Right cardiac atrium (tissue), 5 donors: ENCODE results near the gene KCNAB2. TPM values are rescaled to one million over a fixed set of nuclear protein-coding genes. Genes with fewer than 3 reads are reported as not detected.

Source experiments
- ATAC-seq, 2 donors: fragments of 200-7000 bp; cut with Tn5 transposase; one replicate each; pipeline versions ENCODE4 v1.8.0 to v1.9.1; 2020; ENCODE audit warnings: moderate library complexity in 2 of 2, mild to moderate bottlenecking in 1 of 2
- DNase-seq, 3 donors: peaks; one replicate each; pipeline ENCODE4 v3.0.0-alpha.2; 2020
- H3K27ac ChIP-seq: one replicate; pipeline ENCODE4 v1.5.1; 2013; ENCODE audit warnings: mild to moderate bottlenecking, low read length, control low read depth, moderate library complexity
- H3K27me3 ChIP-seq: one replicate; pipeline ENCODE4 v1.6.1; 2013; ENCODE audit not compliant: control insufficient read depth, insufficient read depth
- H3K4me1 ChIP-seq: one replicate; pipeline ENCODE4 v1.6.1; 2013; ENCODE audit warnings: low read length; ENCODE audit not compliant: control insufficient read depth, insufficient read depth
- H3K4me3 ChIP-seq: one replicate; pipeline ENCODE4 v1.5.1; 2013; ENCODE audit warnings: low read length, control low read depth
- H3K9me3 ChIP-seq: one replicate; pipeline ENCODE4 v1.6.1; 2013; ENCODE audit warnings: low read length; ENCODE audit not compliant: control insufficient read depth
- WGBS: extraction: QIAGEN DNeasy Blood & Tissue Kit; methylation state at CpG from one replicate; pipeline ENCODE4 v1.1.7; 2013; 5-methylcytosine and 5-hydroxymethylcytosine counted together
- intact Hi-C, 4 donors: fragments of 100-400 bp; cut with DNase I; formaldehyde crosslinking; loops; one replicate each; pipeline versions ENCODE4 v1.11.0 to v1.14.0; 2022 to 2023
- polyA plus RNA-seq: library from polyadenylated mRNA; stranded (reverse); fragments of 200-250 nt; gene quantifications from one replicate; pipeline ENCODE4 v1.2.3, GENCODE V29; 2013
- total RNA-seq, 4 donors: library from RNA; stranded (reverse); fragmentation: NEBNext Ultra II Directional; extraction: Animal tissue kit (Norgen Biotek cat#: 25700); gene quantifications; one replicate each; pipeline ENCODE4 v1.2.1, GENCODE V29; 2021
- donor health status: healthy with polysubstance abuse.
- donor health status: DM: no; HTN: yes; CAD: no.
- donor health status: DM: no; HTN: no; CAD: no.
- donor health status: DM: no; HTN: yes; CAD: no; lungs with severe emphysema.
- donor health status: DM: yes; HTN: yes; CAD: no.

The KCNAB2 gene
- total and polyA plus RNA-seq, 5 donors = 12.6 to 25.6 (median 15.8) TPM

- no peaks in the 10 kb centered on the region for H3K27me3 ChIP-seq
- H3K9me3 ChIP-seq = no peaks in the 10 kb centered on the region
- WGBS = 84% methylated on average over 24 of the region's 24 CpGs
- no peak overlapping the region for H3K4me3 ChIP-seq
- DNase-seq = peak in 1 of 3 donors; percentile 41
- H3K4me1 ChIP-seq = no peaks in the 10 kb centered on the region
- no peak for ATAC-seq
- intact Hi-C loops = no loop called here
- H3K27ac ChIP-seq = no peak overlapping the region
Observed at GRCh38 chr1:6145864-6146410, 100.2 kb downstream of the KCNAB2 start.

GRCh38 chr1:6148497-6149241 lies 103.0 kb downstream of the KCNAB2 start:
- H3K4me1 ChIP-seq = no peaks in the 10 kb centered on the region
- H3K9me3 ChIP-seq = no peaks in the 10 kb centered on the region
- no peak overlapping the region for H3K27ac ChIP-seq
- ATAC-seq = peak; percentile 40 to 79
- DNase-seq = peak; percentile 35 to 72 (median 47)
- H3K4me3 ChIP-seq = no peak overlapping the region
- 5% methylated on average over 53 of the region's 53 CpGs for WGBS
- H3K27me3 ChIP-seq = no peaks in the 10 kb centered on the region
- intact Hi-C loops = no loop called here

GRCh38 chr1:6149597-6149996 lies 103.9 kb downstream of the KCNAB2 start:
- ATAC-seq (no peak), DNase-seq (no peak)
- H3K27me3 ChIP-seq = no peaks in the 10 kb centered on the region
- no peak overlapping the region for H3K4me3 ChIP-seq
- 93% methylated on average over 1 of the region's 1 CpG for WGBS
- no peaks in the 10 kb centered on the region for H3K4me1 ChIP-seq
- H3K9me3 ChIP-seq = no peaks in the 10 kb centered on the region
- H3K27ac ChIP-seq = no peak overlapping the region
- intact Hi-C loops = no loop called here

- Histone ChIP-seq H3K4me1 (no peaks in the 10 kb centered on the region), H3K27ac (no peak overlapping the region), H3K4me3 (no peak overlapping the region), H3K9me3 (no peaks in the 10 kb centered on the region), H3K27me3 (no peaks in the 10 kb centered on the region)
- peak in 1 of 3 donors; percentile 0 for DNase-seq
- ATAC-seq = no peak
- WGBS = 90% methylated on average over 11 of the region's 11 CpGs
- intact Hi-C loops = no loop called here
Observed at GRCh38 chr1:6150006-6150938, 104.6 kb downstream of the KCNAB2 start.

Other genes with a start within 250 kb of the KCNAB2 start
- gene NPHP4, start 53.5 kb upstream of the KCNAB2 start, total RNA-seq = 1 to 10 TPM; 4.8 to 6.0 (median 5.4) TPM
- gene NPHP4, start 53.5 kb upstream of the KCNAB2 start, polyA plus RNA-seq = 2.8 TPM
- under 1 TPM; 0.23 to 0.53 (median 0.35) TPM for gene CHD5, start 134.4 kb downstream of the KCNAB2 start, total RNA-seq
- 0.29 TPM for gene CHD5, start 134.4 kb downstream of the KCNAB2 start, polyA plus RNA-seq
- gene RPL22, start 153.7 kb downstream of the KCNAB2 start, total RNA-seq = 100 to 1,000 TPM; 247 to 309 (median 276) TPM
- gene RPL22, start 153.7 kb downstream of the KCNAB2 start, polyA plus RNA-seq = 260 TPM
- gene RNF207, start 160.2 kb downstream of the KCNAB2 start, total RNA-seq = 10 to 100 TPM; 33.7 to 97.4 (median 63.7) TPM
- 55.2 TPM for gene RNF207, start 160.2 kb downstream of the KCNAB2 start, polyA plus RNA-seq
- 10 to 100 TPM; 52.1 to 59.6 (median 54.1) TPM for gene ICMT, start 190.1 kb downstream of the KCNAB2 start, total RNA-seq
- gene ICMT, start 190.1 kb downstream of the KCNAB2 start, polyA plus RNA-seq = 39.9 TPM
- not detected for gene HES3, start 198.3 kb downstream of the KCNAB2 start, total RNA-seq
- gene HES3, start 198.3 kb downstream of the KCNAB2 start, polyA plus RNA-seq = not detected
- 10 to 100 TPM in 2 of 4 donors, 1 to 10 TPM in 2; 6.7 to 14.3 (median 10.5) TPM for gene GPR153, start 215.2 kb downstream of the KCNAB2 start, total RNA-seq
- 9.3 TPM for gene GPR153, start 215.2 kb downstream of the KCNAB2 start, polyA plus RNA-seq